HG03439 (cell line): ENCODE measurements around the gene NLRP4.
"Not testable (repeated sequence)": the region's sequence is repeated elsewhere in the genome, so short reads cannot be mapped to it uniquely, and the experiment has no call there.

Experiments used
- ATAC-seq: cut with Tn5 transposase; IDR thresholded peaks from one replicate; pipeline ENCODE4 v1.9.1; 2021; ENCODE audit warnings: mild to moderate bottlenecking, moderate library complexity; ENCODE audit not compliant: unreplicated experiment

Gene NLRP4

GRCh38 chr19:55870736-55871135 is 34.4 kb downstream of the NLRP4 start:
- no peak for ATAC-seq

- ATAC-seq: no peak
Measured at GRCh38 chr19:55877211-55877610, 40.9 kb downstream of the NLRP4 start.

GRCh38 chr19:55882626-55883025 is 46.3 kb downstream of the NLRP4 start:
- no peak for ATAC-seq

- no peak for ATAC-seq
Measured at GRCh38 chr19:55898911-55899310, 62.6 kb downstream of the NLRP4 start.

GRCh38 chr19:55901369-55902079 is 65.2 kb downstream of the NLRP4 start:
- ATAC-seq: no peak

- ATAC-seq: no peak
Measured at GRCh38 chr19:55902080-55902751, 65.9 kb downstream of the NLRP4 start.

- no peak for ATAC-seq
Measured at GRCh38 chr19:55907286-55907685, 70.9 kb downstream of the NLRP4 start.

- no peak for ATAC-seq
Measured at GRCh38 chr19:55907746-55908145, 71.4 kb downstream of the NLRP4 start.

- no peak for ATAC-seq
Measured at GRCh38 chr19:55909801-55910200, 73.5 kb downstream of the NLRP4 start.

GRCh38 chr19:55912916-55913315 is 76.6 kb downstream of the NLRP4 start:
- no peak for ATAC-seq

GRCh38 chr19:55913643-55914268 is 77.4 kb downstream of the NLRP4 start:
- ATAC-seq: no peak

- no peak for ATAC-seq
Measured at GRCh38 chr19:55923556-55923955, 87.2 kb downstream of the NLRP4 start.

GRCh38 chr19:55927991-55928390 is 91.7 kb downstream of the NLRP4 start:
- no peak for ATAC-seq

- ATAC-seq: not testable (repeated sequence)
Measured at GRCh38 chr19:55929258-55929657, 92.9 kb downstream of the NLRP4 start.

GRCh38 chr19:55930996-55931515 is 94.7 kb downstream of the NLRP4 start:
- no peak for ATAC-seq
